Inferior parietal cortex (tissue), 1 donor: ENCODE measurements around the gene NAXE.
"Not testable (repeated sequence)": the region's sequence is repeated elsewhere in the genome, so short reads cannot be mapped to it uniquely, and the experiment has no call there.

ENCODE experiments used
- DNase-seq: peaks from one replicate; pipeline ENCODE4 v3.0.0-alpha.2; 2016; ENCODE audit errors: extremely low spot score

Gene NAXE

DNA sequence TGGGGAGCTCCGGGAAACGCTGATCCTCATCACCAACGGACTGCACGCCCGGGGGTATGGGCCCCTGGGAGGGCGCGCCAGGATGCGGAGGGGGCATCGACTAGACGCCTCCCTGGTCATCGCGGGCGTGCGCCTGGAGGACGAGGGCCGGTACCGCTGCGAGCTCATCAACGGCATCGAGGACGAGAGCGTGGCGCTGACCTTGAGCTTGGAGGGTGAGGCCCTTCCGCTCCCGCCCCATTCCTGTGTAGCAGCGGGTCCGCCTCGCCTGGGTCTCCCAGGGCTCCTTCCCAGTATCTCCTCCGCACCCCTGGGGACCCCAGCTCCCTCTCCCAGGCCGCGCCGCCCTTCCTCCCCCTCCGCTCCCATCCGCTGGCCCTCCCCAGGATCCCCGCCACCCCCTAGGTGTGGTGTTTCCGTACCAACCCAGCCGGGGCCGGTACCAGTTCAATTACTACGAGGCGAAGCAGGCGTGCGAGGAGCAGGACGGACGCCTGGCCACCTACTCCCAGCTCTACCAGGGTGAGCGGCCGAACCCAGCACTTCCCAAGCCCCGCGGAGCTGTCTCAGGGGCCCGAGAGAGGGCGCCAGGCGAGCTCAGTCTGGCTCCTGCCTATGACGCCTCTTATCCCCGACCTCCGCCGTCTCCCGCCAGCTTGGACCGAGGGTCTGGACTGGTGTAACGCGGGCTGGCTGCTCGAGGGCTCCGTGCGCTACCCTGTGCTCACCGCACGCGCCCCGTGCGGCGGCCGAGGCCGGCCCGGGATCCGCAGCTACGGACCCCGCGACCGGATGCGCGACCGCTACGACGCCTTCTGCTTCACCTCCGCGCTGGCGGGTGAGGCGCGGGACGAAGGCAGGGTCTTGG is 32.6 kb downstream of the NAXE start:
- DNase-seq: peak; percentile 47

DNA sequence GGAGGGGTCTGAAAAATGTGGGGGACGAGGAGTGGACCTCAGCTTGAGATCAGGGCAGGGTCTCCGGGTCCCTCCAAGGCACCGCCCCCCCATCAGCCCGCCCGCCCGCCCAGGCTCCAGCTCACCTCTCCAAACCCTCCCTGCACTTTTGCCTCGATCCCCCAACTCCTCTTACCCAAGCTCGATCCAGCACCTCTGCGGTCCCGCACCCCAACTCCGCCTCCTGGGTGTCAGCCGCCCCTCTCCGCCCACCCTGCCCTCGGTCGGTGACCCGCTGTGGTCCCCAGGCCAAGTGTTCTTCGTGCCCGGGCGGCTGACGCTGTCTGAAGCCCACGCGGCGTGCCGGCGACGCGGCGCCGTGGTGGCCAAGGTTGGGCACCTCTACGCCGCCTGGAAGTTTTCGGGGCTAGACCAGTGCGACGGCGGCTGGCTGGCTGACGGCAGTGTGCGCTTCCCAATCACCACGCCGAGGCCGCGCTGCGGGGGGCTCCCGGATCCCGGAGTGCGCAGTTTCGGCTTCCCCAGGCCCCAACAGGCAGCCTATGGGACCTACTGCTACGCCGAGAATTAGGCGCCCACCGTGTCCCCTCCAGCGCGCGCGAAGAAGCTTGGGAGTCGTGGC is 33.3 kb downstream of the NAXE start:
- DNase-seq: no peak

DNA sequence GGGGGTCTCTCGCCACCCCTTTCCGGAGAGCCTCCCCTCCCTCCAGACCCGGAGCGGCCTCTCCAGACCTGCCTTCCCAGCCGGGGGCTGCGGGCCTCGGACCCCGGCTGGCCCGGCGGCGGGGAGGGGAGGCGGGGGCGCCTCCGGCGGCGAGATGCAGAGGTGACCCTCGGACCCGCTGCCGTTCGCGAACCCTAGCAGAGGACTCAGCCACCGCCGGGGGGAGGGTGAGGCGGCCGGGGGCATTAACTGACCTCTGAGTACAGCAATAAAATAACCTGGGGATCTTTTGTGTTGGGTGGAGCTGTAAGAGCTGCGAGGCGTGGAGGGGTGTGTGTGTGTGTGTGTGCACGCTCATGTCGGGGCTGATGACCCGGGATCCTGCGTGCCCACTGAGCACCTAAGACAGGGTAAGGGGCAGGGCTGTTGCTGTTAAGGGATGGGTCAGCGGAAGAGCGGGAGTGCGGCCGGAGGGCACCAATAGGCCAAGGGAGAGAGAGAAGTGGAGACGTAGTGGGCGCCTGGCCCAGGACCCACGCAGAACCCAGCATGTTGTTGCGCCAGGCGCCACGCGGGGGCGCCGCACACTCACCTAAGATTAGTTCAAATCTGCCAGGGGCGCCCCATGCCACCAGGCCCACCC is 34.0 kb downstream of the NAXE start:
- peak; percentile 82 for DNase-seq

DNA sequence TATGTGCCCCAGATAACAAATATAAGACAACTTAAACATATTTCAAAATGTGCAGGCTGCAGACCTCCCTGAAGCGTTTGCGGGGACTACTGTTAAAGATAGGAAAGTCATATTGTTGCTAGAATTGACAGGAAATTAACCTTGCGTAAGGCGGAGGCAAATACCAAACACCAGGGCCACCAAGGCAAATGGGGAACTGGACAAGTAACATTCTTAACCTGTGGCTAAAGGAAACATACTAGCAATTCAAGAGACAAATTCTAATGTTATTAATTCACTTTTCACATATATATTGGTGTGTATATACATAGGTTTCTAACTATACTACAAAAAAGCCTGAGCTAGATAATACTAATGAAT is 34.5 kb downstream of the NAXE start:
- no peak for DNase-seq

DNA sequence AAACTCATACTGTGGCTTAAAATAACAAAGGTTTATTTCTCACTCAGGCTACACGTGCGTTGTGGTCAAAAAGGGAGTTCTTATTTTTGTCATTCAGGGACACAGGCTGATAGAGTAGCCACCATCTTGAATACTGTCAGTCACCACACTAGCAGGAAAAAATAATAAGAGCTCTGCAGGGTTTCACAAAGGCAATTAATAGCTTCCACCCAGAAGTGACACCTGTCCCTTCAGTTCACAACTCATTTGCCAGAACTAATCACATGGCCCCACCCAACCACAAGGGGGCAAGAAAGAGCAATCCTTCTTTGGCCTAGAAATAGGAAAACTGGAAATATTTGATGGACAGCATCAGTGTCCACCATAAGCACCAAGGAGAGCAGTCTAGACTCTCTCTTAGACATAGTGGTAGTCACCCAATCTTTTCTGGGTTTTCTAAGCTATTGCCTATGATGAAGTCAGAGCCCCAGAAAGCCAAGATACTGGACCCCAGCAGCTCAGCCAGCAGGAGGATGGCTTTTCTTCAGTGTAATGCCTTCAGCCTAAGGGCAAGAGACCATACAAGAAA is 35.8 kb downstream of the NAXE start:
- peak; percentile 79 for DNase-seq

DNA sequence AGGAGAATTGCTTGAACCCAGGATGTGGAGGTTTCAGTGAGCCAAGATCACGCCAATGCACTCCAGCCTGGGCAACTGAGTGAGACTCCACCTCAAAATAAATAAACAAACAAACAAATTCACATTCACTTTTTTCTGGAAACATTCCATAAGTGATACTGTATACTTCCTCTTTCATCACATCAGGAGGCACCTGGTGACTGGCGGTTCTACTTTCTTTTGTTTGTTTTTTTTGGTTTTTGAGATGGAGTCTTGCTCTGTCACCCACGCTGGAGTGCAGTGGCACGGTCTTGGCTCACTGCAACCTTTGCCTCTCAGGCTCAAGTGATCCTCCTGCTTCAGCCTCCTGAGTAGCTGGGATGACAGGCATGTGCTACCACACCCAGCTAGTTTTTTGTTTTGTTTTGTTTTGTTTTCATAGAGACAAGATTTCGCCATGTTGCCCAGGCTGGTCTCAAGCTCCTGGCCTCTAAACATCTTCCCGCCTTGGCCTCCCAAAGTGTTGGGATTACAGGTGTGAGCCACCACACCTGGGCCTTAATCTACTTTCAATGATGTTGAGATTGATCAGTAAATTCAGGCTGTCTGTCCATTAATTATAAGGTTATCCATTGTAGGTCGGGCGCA is 38.4 kb downstream of the NAXE start:
- no peak for DNase-seq

DNA sequence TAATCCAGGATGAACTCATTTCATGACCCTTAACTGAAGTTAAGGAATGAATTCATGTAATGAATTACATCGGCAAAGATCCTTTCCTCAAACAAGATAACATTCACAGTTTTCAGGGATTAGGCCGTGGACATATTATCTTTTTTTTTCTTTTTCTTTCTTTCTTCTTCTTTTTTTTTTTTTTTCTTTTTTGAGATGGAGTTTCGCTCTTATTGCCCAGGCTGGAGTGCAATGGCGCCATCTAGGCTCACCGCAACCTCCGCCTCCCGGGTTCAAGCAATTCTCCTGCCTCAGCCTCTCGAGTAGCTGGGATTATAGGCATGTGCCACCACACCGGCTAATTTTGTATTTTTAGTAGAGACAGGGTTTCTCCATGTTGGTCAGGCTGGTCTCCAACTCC is 39.6 kb downstream of the NAXE start:
- not testable (repeated sequence) for DNase-seq

DNA sequence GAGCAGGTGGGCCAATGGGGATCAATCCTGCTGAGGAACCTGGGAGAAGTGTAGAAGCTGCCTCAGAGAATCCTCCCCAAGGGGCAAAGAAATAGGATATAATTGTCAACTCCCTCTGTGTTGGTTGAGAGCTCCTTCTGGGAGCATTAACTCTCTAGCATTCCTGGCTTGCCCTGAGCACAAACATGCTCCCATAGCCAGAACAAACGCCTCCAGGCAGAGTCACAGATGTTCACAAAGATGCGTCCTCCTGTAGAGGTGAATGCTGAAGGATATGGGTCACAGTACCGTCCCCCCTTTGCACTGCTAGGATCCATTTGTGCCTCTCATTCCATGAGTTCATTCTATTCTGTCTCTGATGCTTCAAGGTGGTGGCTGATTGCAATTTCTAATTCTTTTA is 40.8 kb downstream of the NAXE start:
- DNase-seq: no peak

DNA sequence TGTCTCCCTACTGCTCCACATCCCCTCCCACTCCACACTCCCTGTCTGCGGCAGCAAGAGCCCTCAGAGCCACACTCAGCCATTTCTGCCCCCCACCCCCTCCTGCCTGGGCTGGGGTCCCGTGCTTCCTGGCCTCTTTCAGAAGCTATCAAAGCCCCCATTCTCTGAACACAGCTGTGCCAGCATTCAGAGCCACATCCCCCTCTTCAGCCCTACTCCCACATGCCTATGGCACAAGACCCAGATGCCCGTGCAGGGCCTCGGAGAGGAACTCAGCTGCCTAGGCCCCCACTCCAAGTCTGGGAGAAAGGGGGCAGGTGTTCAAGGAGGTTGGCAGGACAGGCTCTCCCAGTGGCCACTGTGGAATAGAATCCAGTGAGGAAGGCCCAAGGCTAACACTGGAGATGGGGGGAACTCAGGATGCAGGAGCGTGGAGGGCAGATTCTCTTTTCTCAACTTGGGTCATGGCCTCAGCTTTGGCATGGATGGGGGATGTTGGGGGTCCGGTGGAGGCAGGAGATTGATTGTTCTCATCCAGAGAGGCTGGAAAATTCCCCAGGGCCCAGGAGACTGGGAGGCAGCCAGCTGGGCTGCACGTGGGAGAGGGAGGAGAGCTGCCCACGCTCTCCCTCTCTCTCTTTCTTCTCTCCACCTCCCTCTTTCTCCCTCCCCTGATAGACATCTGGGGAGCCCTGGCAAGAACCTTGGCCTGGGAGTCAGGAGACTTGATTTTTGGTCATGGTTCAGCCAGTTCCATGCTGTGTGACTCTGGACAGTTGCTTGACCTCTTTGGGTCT is 46.8 kb downstream of the NAXE start:
- peak; percentile 46 for DNase-seq

DNA sequence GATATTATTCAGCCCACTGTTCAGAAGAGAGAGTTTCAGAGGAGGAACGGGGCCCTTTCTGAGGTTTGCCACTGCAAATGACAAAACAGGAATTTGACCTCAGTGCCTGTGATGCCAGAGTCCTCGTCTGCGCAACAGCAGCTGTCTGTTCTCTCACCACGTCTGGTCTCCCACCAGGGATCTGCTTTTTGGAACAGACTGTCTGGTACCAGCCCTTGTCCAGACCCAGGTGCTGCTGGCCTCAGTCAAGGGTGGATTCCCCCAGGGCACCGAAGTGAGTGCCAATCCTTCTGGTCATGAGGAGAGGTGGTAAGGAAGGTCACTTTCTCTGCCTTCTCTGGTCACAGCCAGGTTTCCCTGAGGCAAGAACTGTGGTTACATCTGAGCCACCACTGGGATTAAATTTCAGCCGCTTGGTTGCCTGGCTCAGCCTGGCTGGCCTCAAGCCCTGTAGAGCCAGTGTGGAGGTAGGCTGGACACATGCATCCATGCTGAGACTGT is 48.1 kb downstream of the NAXE start:
- DNase-seq: no peak

DNA sequence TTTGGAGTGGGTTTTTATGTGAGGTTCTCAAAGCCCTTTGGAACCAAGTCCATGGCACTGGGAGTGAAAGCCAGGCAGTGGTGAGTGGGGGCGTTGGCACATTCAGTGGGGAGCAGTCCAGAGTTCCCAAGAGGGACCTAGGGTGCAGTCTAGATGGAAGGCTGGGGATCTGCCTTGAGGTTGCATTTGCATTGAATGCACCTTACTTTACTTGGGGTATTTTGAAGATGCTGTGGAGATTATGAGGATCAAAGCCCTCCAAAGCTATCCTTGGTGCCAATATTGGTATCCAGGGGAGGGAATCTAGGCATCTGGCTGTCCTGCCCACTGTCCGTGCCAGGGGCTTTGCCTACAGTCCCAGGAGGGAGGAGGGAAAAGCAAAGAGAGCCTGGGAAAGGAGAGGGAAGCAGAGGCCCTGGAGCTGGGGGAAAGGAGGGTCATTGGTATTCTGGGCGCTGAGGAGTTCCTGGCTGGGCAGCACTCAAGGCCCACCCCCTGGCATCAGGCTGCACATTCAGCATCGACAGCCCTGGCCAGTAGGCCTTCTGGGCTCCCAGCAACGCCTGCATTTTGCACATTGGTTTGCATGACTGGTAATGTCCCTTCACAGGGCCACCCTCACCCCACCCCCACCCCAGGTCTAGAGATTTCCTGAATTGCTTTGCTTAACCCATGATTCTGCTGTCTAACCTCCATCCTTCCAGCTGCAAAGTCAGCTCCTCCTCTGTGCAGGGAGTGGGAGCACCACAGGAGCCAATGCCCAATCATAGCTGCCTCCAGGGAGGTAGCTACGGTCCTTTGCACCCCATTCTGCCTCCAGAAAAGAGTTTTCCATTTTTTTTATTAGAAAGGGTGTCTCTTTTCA is 49.5 kb downstream of the NAXE start:
- DNase-seq: peak; percentile 41

DNA sequence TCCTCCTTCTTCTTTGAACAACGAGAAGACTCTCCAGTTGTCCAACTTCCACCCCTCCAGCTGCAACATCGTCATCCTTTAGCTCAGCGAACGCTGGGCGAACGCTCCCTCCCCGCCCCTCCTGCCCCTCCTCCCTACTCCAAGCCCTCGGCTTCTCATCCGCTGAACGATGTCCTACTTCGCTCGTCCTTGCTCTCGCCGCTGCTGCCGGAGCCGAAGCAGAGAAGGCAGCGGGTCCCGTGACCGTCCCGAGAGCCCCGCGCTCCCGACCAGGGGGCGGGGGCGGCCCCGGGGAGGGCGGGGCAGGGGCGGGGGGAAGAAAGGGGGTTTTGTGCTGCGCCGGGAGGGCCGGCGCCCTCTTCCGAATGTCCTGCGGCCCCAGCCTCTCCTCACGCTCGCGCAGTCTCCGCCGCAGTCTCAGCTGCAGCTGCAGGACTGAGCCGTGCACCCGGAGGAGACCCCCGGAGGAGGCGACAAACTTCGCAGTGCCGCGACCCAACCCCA is 50.2 kb downstream of the NAXE start, which contains the start of gene BCAN:
BCAN (plus strand) TSS at position 357 of the 504 bp plus-strand sequence. CDS start 3,938 bp downstream, outside the sequence.
- DNase-seq: no peak

DNA sequence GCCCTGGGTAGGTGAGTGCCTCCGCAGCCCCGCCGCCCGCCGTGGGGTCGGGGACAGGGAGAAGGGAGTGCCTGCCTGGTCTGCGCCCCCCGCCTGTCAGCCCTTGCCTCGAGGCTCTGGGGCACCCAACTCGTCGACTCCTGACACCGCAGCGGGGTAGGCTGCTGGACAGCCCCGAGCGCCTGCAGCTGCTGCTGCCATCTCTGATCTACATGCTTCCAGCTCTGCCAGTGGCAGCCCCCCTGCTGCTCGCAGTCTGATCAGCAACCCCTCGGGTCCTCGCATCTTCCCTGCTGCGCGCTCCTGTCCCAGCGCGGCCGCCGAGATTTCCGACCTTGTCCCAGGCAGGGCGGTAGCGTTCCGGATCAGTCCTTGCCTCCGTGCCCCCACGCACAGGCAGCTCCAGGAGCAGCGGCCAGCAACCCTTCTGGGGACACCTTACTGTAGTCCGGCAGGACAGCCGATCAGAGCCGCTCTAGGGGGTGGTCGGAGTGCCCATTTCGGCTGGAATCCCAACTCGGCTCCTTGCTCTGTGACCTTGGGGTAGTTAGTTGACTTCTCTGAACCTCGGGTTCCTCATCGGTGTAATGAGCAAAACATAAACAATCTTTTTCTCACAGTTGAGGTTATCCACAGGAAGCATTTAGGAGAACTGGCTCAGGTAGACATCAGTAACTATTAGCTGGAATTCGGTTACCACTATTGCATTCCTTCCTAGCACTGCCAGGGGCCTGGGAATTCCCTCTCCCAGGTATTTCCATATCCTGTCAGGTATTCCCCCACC is 50.9 kb downstream of the NAXE start:
- no peak for DNase-seq

DNA sequence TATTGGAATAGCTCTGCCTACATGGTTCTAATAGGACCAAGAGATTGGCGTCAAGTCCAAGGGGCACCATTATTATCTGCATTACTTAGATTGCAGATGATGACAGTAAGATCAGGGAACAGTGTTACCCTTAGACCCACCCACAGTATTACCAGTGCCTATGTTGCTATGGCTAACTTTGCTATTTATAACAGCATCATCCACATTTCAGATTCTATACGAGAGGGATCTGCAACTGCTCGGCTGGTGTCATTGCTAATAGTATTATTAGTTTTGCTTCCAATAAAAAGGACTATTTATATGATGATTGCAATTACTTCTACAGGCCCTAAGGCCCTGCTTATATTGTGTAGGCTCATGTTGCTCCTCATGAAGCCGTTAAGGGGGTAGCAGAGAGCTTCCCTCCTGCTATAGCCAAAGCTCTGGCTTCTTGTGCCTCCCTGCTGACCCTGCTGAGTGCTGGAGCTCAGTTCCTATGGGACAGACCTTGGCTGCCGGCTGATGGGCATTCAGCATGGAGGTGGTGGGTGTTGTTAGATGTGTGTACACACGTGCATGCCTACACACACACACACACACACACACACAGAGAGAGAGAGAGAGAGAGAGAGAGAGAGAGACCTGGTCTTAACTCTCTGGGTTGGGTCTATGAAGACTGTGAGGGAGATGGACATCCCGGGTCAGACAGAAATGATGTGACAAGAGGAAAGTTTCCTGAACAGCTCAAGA is 51.6 kb downstream of the NAXE start:
- DNase-seq: no peak

DNA sequence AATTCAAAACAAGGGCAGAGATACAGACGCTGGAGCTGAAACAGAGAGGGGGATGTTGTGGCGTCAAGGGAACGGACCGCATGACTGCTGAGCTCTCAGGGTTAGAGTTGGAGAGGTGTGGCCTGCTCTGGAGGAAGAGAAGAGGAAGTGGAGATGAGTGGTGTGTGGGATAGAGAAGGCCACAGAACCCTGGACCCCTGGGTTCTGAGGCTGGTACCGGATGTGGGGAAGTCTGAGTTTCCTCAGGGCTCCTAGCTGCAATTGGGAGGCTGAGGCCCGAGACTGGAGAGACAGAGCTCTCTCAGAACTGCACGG is 52.2 kb downstream of the NAXE start:
- no peak for DNase-seq
